ENCODE measurements around the gene CHAT.

CHAT gene

GRCh38 chr10:49619613-49620012, 5.8 kb downstream of the CHAT start:
- ChIA-PET POLR2A (ENCODE audit: low non-redundant PET) (no interaction called here), CTCF (no interaction called here)
- no peak for DNase-seq (ENCODE audit: low spot score)
- TF ChIP-seq, protein P1, sequence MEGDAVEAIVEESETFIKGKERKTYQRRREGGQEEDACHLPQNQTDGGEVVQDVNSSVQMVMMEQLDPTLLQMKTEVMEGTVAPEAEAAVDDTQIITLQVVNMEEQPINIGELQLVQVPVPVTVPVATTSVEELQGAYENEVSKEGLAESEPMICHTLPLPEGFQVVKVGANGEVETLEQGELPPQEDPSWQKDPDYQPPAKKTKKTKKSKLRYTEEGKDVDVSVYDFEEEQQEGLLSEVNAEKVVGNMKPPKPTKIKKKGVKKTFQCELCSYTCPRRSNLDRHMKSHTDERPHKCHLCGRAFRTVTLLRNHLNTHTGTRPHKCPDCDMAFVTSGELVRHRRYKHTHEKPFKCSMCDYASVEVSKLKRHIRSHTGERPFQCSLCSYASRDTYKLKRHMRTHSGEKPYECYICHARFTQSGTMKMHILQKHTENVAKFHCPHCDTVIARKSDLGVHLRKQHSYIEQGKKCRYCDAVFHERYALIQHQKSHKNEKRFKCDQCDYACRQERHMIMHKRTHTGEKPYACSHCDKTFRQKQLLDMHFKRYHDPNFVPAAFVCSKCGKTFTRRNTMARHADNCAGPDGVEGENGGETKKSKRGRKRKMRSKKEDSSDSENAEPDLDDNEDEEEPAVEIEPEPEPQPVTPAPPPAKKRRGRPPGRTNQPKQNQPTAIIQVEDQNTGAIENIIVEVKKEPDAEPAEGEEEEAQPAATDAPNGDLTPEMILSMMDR (conservative IDR thresholded peaks at IDR 0.05; ENCODE audit: low read depth) = no peak
- H3K27ac ChIP-seq = no peak overlapping the region

DNA sequence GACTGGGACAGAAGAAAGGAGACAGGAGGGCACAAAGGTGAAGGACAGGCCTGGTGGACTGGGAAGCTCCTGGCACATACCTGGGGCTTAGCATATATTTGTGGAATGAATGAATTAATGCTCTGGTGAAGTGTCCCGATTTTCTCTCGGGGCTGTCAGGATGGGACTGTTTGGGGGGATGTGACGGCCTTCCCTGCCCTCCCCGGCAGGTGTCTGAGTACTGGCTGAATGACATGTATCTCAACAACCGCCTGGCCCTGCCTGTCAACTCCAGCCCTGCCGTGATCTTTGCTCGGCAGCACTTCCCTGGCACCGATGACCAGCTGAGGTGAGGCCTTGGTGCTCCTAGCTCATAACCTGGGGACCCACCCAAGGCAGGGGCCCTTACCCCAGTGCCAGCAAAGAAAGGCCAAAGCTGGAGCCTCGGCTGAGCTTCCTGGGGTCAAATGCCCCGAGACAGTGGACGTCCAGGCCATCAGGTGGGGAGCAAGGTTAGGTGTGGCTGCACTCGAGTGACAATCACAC, 6.5 kb downstream of the CHAT start:
- no peak for DNase-seq (ENCODE audit: low spot score)
- no peak overlapping the region for H3K27ac ChIP-seq
- TF ChIP-seq, protein P1 (conservative IDR thresholded peaks at IDR 0.05; ENCODE audit: low read depth) = no peak
- POLR2A ChIA-PET (ENCODE audit: low non-redundant PET) = no interaction called here
- CTCF ChIA-PET = no interaction called here

GRCh38 chr10:49620841-49621378, 7.1 kb downstream of the CHAT start:
- no peak for DNase-seq (ENCODE audit: low spot score)
- TF ChIP-seq, protein P1 (conservative IDR thresholded peaks at IDR 0.05; ENCODE audit: low read depth) = no peak
- POLR2A ChIA-PET (ENCODE audit: low non-redundant PET) = no interaction called here
- CTCF ChIA-PET = no interaction called here
- no peak overlapping the region for H3K27ac ChIP-seq

DNA sequence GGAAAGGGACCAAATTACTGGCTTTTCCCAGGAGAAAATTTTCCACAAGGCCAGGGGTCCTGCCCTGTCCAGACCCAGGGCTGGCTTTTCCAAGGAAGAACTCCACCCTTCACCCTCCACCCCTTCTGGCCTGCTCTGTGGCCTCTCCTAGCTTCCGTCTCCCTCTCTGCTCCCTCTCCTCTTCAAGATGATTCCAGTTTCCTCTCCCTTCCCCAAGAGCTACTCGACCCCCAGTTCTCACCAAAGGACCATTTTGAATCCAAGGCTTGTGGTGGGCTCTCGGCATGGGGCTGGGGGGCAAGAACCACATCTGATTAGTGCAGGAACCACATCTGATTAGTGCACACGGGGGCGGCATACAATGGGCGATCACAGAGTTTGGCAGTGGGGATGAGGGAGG, 7.7 kb downstream of the CHAT start:
- no peak for DNase-seq (ENCODE audit: low spot score)
- ChIA-PET CTCF (no interaction called here), POLR2A (ENCODE audit: low non-redundant PET) (no interaction called here)
- no peak overlapping the region for H3K27ac ChIP-seq
- TF ChIP-seq, protein P1 (conservative IDR thresholded peaks at IDR 0.05; ENCODE audit: low read depth) = no peak

- POLR2A ChIA-PET (ENCODE audit: low non-redundant PET) = no interaction called here
- CTCF ChIA-PET = no interaction called here
- H3K27ac ChIP-seq = no peak overlapping the region
- TF ChIP-seq, protein P1 (conservative IDR thresholded peaks at IDR 0.05; ENCODE audit: low read depth) = no peak
- DNase-seq (ENCODE audit: low spot score) = no peak
These were observed 8.9 kb downstream of the CHAT start for GRCh38 chr10:49622426-49623425.

GRCh38 chr10:49624629-49625028, 10.8 kb downstream of the CHAT start:
- TF ChIP-seq, protein P1 (conservative IDR thresholded peaks at IDR 0.05; ENCODE audit: low read depth) = no peak
- ChIA-PET POLR2A (ENCODE audit: low non-redundant PET) (no interaction called here), CTCF (no interaction called here)
- H3K27ac ChIP-seq = no peak overlapping the region
- no peak for DNase-seq (ENCODE audit: low spot score)
